Measurements from ENCODE around the gene IL15. TPM values are rescaled to one million over a fixed set of nuclear protein-coding genes. Genes with fewer than 3 reads are reported as not detected.

IL15 gene
- total and polyA plus RNA-seq, 2 of the 4 experiments (the other 2 are of a cell fraction) = 5.0 to 5.2 TPM

DNA sequence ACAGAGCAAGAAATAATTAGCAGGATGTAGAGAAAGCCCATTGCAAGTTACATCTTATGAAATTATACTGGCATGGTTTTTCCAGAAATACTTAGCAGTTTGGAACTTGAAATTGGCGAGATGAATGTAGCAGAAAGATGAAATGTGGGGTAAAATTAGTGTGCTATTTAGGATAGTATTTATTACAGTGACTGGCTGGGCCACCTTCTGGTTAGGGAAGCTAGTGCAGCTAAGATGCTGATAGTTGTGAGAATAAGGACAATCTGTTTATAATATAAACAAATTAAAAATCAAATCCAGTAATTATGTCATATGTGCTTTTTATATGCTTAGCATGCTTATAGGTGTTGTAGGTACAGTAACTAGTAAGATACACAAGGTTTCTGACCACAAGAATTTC is 74.8 kb downstream of the IL15 start:
- Histone ChIP-seq H3K9ac (ENCODE audit: low read depth, low read length) (no peak overlapping the region), H3K56ac (ENCODE audit: extremely low read depth, insufficient read depth, low read length) (no peak overlapping the region), H3K23ac (ENCODE audit: low read depth, low read length) (no peak overlapping the region), H3K4me2 (ENCODE audit: low read depth, low read length) (no peak overlapping the region), H3K4me1 (ENCODE audit: control insufficient read depth, insufficient read depth, low read length) (peaks cover 9% of the 10 kb centered on the region), H4K8ac (ENCODE audit: low read depth in 2 of 2, low read length in 2 of 2) (no peak overlapping the region), H3K18ac (ENCODE audit: low read depth, low read length) (no peak overlapping the region), H2BK120ac (ENCODE audit: low read depth, low read length) (no peak overlapping the region), H2BK20ac (ENCODE audit: low read depth, low read length) (no peak overlapping the region), H2AK9ac (replicated peaks; ENCODE audit: low read depth, low read length, poor library complexity) (no peak overlapping the region), H3K27ac (ENCODE audit: insufficient read depth, low read length) (no peak overlapping the region), H4K91ac (ENCODE audit: insufficient read depth, low read depth, low read length) (no peak overlapping the region), H3K4me3 (ENCODE audit: insufficient read depth, low read depth, low read length) (no peak overlapping the region), H3K27me3 (ENCODE audit: control insufficient read depth, insufficient read depth, low read length) (no peaks in the 10 kb centered on the region), H3K9me3 (ENCODE audit: control insufficient read depth, insufficient read depth, low read length) (peaks cover 2% of the 10 kb centered on the region), H2AK5ac (ENCODE audit: low read depth, low read length) (no peak overlapping the region), H2AFZ (replicated peaks; ENCODE audit: low read length, poor library complexity) (no peak overlapping the region), H2BK5ac (ENCODE audit: low read depth, low read length, poor library complexity, severe bottlenecking) (no peak overlapping the region), H3K9me1 (ENCODE audit: insufficient read depth, low read length) (peaks cover 8% of the 10 kb centered on the region), H2BK15ac (ENCODE audit: low read depth, low read length) (no peak overlapping the region), H3K36me3 (ENCODE audit: control insufficient read depth, insufficient read depth, low read length) (no peaks in the 10 kb centered on the region), H3K79me1 (ENCODE audit: low read depth in 1 of 2, low read length in 2 of 2) (peaks cover 5 to 16% of the 10 kb centered on the region in 2 experiments), H4K5ac (ENCODE audit: low read depth, low read length) (no peak overlapping the region), H3K4ac (ENCODE audit: low read depth, low read length) (no peak overlapping the region), H4K20me1 (ENCODE audit: insufficient read depth, low read length) (no peaks in the 10 kb centered on the region), H3K14ac (replicated peaks; ENCODE audit: low read depth, low read length) (no peak overlapping the region)
- ATAC-seq (ENCODE audit: low read depth) (peak; percentile 63; the same call in 1 of the 2 replicates), DNase-seq (peak; percentile 51)
- BruUV-seq (replicated peaks) = no TSS peak
- intact Hi-C loops (cut with micrococcal nuclease) (loop anchor here (2.0 to 10.0 kb wide), 4 partner anchors 74 to 556 kb away; partner anchors contain the start of genes IL15 and ZNF330), dilution Hi-C loops (cut with HindIII; ENCODE audit: low sequenced_read_pairs, unreplicated experiment) (no loop called here), in situ Hi-C loops (cut with MboI; ENCODE audit: low sequenced_read_pairs) (no loop called here)
- TF ChIP-seq MAFK (IDR thresholded peaks at IDR 0.05; ENCODE audit: low read depth, low read length) (no peak), CHD1 (IDR thresholded peaks at IDR 0.05; ENCODE audit: low read depth, low read length) (no peak), RAD21 (IDR thresholded peaks at IDR 0.05; ENCODE audit: low read length) (peak; percentile 72), FOS (IDR thresholded peaks at IDR 0.05; ENCODE audit: low read depth, low read length) (no peak), RCOR1 (IDR thresholded peaks at IDR 0.05; ENCODE audit: insufficient replicate concordance, low read length) (no peak), SMC3 (IDR thresholded peaks at IDR 0.05; ENCODE audit: low read depth, low read length) (peak; percentile 77), MXI1 (IDR thresholded peaks at IDR 0.05; ENCODE audit: borderline replicate concordance, low read depth, low read length) (no peak), MAZ (IDR thresholded peaks at IDR 0.05; ENCODE audit: borderline replicate concordance, low read depth, low read length) (no peak), RFX5 (IDR thresholded peaks at IDR 0.05; ENCODE audit: low read depth, low read length) (no peak), POLR2A (IDR thresholded peaks at IDR 0.05; ENCODE audit: low read depth, low read length) (no peak), NFE2L2 (IDR thresholded peaks at IDR 0.05; ENCODE audit: low read depth, low read length) (no peak), BHLHE40 (IDR thresholded peaks at IDR 0.05; ENCODE audit: low read depth, low read length) (no peak), CEBPB (IDR thresholded peaks at IDR 0.05; ENCODE audit: low read depth, low read length) (no peak)
- TF ChIP-seq, protein P1, sequence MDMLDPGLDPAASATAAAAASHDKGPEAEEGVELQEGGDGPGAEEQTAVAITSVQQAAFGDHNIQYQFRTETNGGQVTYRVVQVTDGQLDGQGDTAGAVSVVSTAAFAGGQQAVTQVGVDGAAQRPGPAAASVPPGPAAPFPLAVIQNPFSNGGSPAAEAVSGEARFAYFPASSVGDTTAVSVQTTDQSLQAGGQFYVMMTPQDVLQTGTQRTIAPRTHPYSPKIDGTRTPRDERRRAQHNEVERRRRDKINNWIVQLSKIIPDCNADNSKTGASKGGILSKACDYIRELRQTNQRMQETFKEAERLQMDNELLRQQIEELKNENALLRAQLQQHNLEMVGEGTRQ (IDR thresholded peaks at IDR 0.05; ENCODE audit: low read depth, low read length) = no peak
- TF ChIP-seq, protein P2, sequence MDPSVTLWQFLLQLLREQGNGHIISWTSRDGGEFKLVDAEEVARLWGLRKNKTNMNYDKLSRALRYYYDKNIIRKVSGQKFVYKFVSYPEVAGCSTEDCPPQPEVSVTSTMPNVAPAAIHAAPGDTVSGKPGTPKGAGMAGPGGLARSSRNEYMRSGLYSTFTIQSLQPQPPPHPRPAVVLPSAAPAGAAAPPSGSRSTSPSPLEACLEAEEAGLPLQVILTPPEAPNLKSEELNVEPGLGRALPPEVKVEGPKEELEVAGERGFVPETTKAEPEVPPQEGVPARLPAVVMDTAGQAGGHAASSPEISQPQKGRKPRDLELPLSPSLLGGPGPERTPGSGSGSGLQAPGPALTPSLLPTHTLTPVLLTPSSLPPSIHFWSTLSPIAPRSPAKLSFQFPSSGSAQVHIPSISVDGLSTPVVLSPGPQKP (IDR thresholded peaks at IDR 0.05; ENCODE audit: borderline replicate concordance, low read depth, low read length) = no peak
- TF ChIP-seq, protein P3, sequence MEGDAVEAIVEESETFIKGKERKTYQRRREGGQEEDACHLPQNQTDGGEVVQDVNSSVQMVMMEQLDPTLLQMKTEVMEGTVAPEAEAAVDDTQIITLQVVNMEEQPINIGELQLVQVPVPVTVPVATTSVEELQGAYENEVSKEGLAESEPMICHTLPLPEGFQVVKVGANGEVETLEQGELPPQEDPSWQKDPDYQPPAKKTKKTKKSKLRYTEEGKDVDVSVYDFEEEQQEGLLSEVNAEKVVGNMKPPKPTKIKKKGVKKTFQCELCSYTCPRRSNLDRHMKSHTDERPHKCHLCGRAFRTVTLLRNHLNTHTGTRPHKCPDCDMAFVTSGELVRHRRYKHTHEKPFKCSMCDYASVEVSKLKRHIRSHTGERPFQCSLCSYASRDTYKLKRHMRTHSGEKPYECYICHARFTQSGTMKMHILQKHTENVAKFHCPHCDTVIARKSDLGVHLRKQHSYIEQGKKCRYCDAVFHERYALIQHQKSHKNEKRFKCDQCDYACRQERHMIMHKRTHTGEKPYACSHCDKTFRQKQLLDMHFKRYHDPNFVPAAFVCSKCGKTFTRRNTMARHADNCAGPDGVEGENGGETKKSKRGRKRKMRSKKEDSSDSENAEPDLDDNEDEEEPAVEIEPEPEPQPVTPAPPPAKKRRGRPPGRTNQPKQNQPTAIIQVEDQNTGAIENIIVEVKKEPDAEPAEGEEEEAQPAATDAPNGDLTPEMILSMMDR (conservative IDR thresholded peaks at IDR 0.05; ENCODE audit: low read depth, low read length) = peak; percentile 70
- no CpG with 5 or more reads among the region's 1 CpG for WGBS, 2 experiments (ENCODE audit: extremely low coverage in 2 of 2, insufficient read length in 1 of 2)
- CTCF ChIA-PET = interaction anchor here (0.9 to 1.8 kb wide), 5 partner anchors 9 to 365 kb away, joined by 3 to 6 read pairs (median 4); no protein-coding TSS in a partner anchor
- POLR2A ChIA-PET (ENCODE audit: unreplicated experiment) = no interaction called here

All from IMR-90 (cell line).